ENCODE results near the gene CTSC.
"Not testable (repeated sequence)": the region's sequence is repeated elsewhere in the genome, so short reads cannot be mapped to it uniquely, and the experiment has no call there.

CTSC gene

GRCh38 chr11:88352139-88352538 lies 14.6 kb upstream of the CTSC start:
- no peak for DNase-seq

GRCh38 chr11:88348870-88349269 lies 11.3 kb upstream of the CTSC start:
- DNase-seq, result no peak

- DNase-seq, result no peak
Measured at GRCh38 chr11:88345949-88346348, 8.4 kb upstream of the CTSC start.

GRCh38 chr11:88345408-88345807 lies 7.9 kb upstream of the CTSC start:
- no peak for DNase-seq

- no peak for DNase-seq
Measured at GRCh38 chr11:88344869-88345268, 7.3 kb upstream of the CTSC start.

GRCh38 chr11:88341522-88342251 lies 4.2 kb upstream of the CTSC start:
- DNase-seq, result no peak

GRCh38 chr11:88340366-88340935 lies 2.9 kb upstream of the CTSC start:
- DNase-seq, result no peak

GRCh38 chr11:88337987-88338668 lies 592 bp upstream of the CTSC start:
- DNase-seq, result peak; percentile 60

- no peak for DNase-seq
Measured at GRCh38 chr11:88335284-88335683, 2.3 kb downstream of the CTSC start.

- DNase-seq, result no peak
Measured at GRCh38 chr11:88333862-88334261, 3.7 kb downstream of the CTSC start.

GRCh38 chr11:88332851-88333250 lies 4.7 kb downstream of the CTSC start:
- no peak for DNase-seq

- DNase-seq, result no peak
Measured at GRCh38 chr11:88330826-88331428, 6.6 kb downstream of the CTSC start.

- DNase-seq, result no peak
Measured at GRCh38 chr11:88329563-88330250, 7.8 kb downstream of the CTSC start.

- DNase-seq, result no peak
Measured at GRCh38 chr11:88327462-88328143, 9.9 kb downstream of the CTSC start.

- no peak for DNase-seq
Measured at GRCh38 chr11:88327061-88327460, 10.5 kb downstream of the CTSC start.

GRCh38 chr11:88326099-88326498 lies 11.4 kb downstream of the CTSC start:
- no peak for DNase-seq

- DNase-seq, result no peak
Measured at GRCh38 chr11:88324562-88325345, 12.8 kb downstream of the CTSC start.

- not testable (repeated sequence) for DNase-seq
Measured at GRCh38 chr11:88322881-88323280, 14.7 kb downstream of the CTSC start.

GRCh38 chr11:88321412-88321811 lies 16.1 kb downstream of the CTSC start:
- DNase-seq, result not testable (repeated sequence)

GRCh38 chr11:88320149-88320559 lies 17.4 kb downstream of the CTSC start:
- no peak for DNase-seq

- no peak for DNase-seq
Measured at GRCh38 chr11:88318017-88318416, 19.5 kb downstream of the CTSC start.

- DNase-seq, result no peak
Measured at GRCh38 chr11:88317536-88317935, 20.0 kb downstream of the CTSC start.
